Mononuclear cell (primary cell): ENCODE data around the gene ATP8A2. TPM values are rescaled to one million over a fixed set of nuclear protein-coding genes. Genes with fewer than 3 reads are reported as not detected.
"Not testable (repeated sequence)": the region's sequence is repeated elsewhere in the genome, so short reads cannot be mapped to it uniquely, and the experiment has no call there.

ENCODE experiments used
- H3K27me3 ChIP-seq: 2 replicates; pipeline ENCODE4 v1.6.0; 2011; ENCODE audit warnings: low read length, control low read depth; ENCODE audit not compliant: insufficient read depth
- H3K4me1 ChIP-seq: 2 replicates; pipeline ENCODE4 v1.5.1; 2011; ENCODE audit warnings: mild to moderate bottlenecking, low read length, control low read depth; ENCODE audit not compliant: insufficient read depth
- H3K4me3 ChIP-seq: 2 replicates; pipeline ENCODE4 v1.5.1; 2011; ENCODE audit warnings: mild to moderate bottlenecking, low read length, moderate library complexity
- H3K9me3 ChIP-seq: 2 replicates; pipeline ENCODE4 v1.5.1; 2011; ENCODE audit warnings: low read depth, mild to moderate bottlenecking, control low read depth, low read length
- total RNA-seq: library from RNA; depleted of rRNA; stranded (reverse); fragments of >200 nt; gene quantifications from one replicate; pipeline ENCODE4 v1.2.3, GENCODE V29; 2012

Gene ATP8A2
- total RNA-seq, 1 donor, result 0.21 TPM

- H3K9me3 ChIP-seq, result no peaks in the 10 kb centered on the region
- H3K4me1 ChIP-seq, result no peaks in the 10 kb centered on the region
- H3K4me3 ChIP-seq, result no peak overlapping the region
- H3K27me3 ChIP-seq, result no peaks in the 10 kb centered on the region
Measured at GRCh38 chr13:25946321-25946720, 574.5 kb downstream of the ATP8A2 start.

GRCh38 chr13:25948910-25949309 is 577.1 kb downstream of the ATP8A2 start:
- H3K4me3 ChIP-seq, result no peak overlapping the region
- no peaks in the 10 kb centered on the region for H3K4me1 ChIP-seq
- H3K9me3 ChIP-seq, result no peaks in the 10 kb centered on the region
- no peaks in the 10 kb centered on the region for H3K27me3 ChIP-seq

- Histone ChIP-seq H3K4me1 (no peaks in the 10 kb centered on the region), H3K4me3 (no peak overlapping the region), H3K27me3 (no peaks in the 10 kb centered on the region), H3K9me3 (no peaks in the 10 kb centered on the region)
Measured at GRCh38 chr13:25951831-25952230, 580.1 kb downstream of the ATP8A2 start.

GRCh38 chr13:25954080-25954479 is 582.3 kb downstream of the ATP8A2 start:
- not testable (repeated sequence) for H3K4me3 ChIP-seq, H3K9me3 ChIP-seq, H3K4me1 ChIP-seq, H3K27me3 ChIP-seq

- H3K9me3 ChIP-seq, H3K4me1 ChIP-seq, H3K4me3 ChIP-seq, H3K27me3 ChIP-seq: not testable (repeated sequence)
Measured at GRCh38 chr13:25954943-25955342, 583.2 kb downstream of the ATP8A2 start.

- Histone ChIP-seq H3K27me3 (no peaks in the 10 kb centered on the region), H3K4me3 (no peak overlapping the region), H3K9me3 (no peaks in the 10 kb centered on the region), H3K4me1 (no peaks in the 10 kb centered on the region)
Measured at GRCh38 chr13:25958986-25959385, 587.2 kb downstream of the ATP8A2 start.

- Histone ChIP-seq H3K27me3 (no peaks in the 10 kb centered on the region), H3K4me3 (no peak overlapping the region), H3K4me1 (no peaks in the 10 kb centered on the region), H3K9me3 (no peaks in the 10 kb centered on the region)
Measured at GRCh38 chr13:25961294-25961693, 589.5 kb downstream of the ATP8A2 start.

- no peak overlapping the region for H3K4me3 ChIP-seq
- H3K27me3 ChIP-seq, result no peaks in the 10 kb centered on the region
- H3K4me1 ChIP-seq, result no peaks in the 10 kb centered on the region
Measured at GRCh38 chr13:25963674-25964073, 591.9 kb downstream of the ATP8A2 start.

GRCh38 chr13:25965596-25965995 is 593.8 kb downstream of the ATP8A2 start:
- Histone ChIP-seq H3K9me3 (no peaks in the 10 kb centered on the region), H3K4me3 (no peak overlapping the region), H3K4me1 (no peaks in the 10 kb centered on the region), H3K27me3 (no peaks in the 10 kb centered on the region)

More at GRCh38 chr13:25963674-25964073, 591.9 kb downstream of the ATP8A2 start:
- H3K9me3 ChIP-seq, result no peaks in the 10 kb centered on the region

GRCh38 chr13:25966086-25966485 is 594.3 kb downstream of the ATP8A2 start:
- H3K4me3 ChIP-seq, result no peak overlapping the region
- no peaks in the 10 kb centered on the region for H3K27me3 ChIP-seq
- no peaks in the 10 kb centered on the region for H3K4me1 ChIP-seq
- H3K9me3 ChIP-seq, result no peaks in the 10 kb centered on the region

GRCh38 chr13:25967144-25967543 is 595.4 kb downstream of the ATP8A2 start:
- H3K27me3 ChIP-seq, result no peaks in the 10 kb centered on the region
- no peak overlapping the region for H3K4me3 ChIP-seq
- no peaks in the 10 kb centered on the region for H3K9me3 ChIP-seq
- H3K4me1 ChIP-seq, result no peaks in the 10 kb centered on the region

- no peaks in the 10 kb centered on the region for H3K9me3 ChIP-seq
- H3K27me3 ChIP-seq, result no peaks in the 10 kb centered on the region
- peaks cover 5% of the 10 kb centered on the region for H3K4me1 ChIP-seq
- H3K4me3 ChIP-seq, result no peak overlapping the region
Measured at GRCh38 chr13:25971047-25971446, 599.3 kb downstream of the ATP8A2 start.

GRCh38 chr13:25971459-25972145 is 599.8 kb downstream of the ATP8A2 start:
- Histone ChIP-seq H3K4me3 (no peak overlapping the region), H3K9me3 (no peaks in the 10 kb centered on the region), H3K4me1 (peaks cover 5% of the 10 kb centered on the region), H3K27me3 (no peaks in the 10 kb centered on the region)

- peaks cover 5% of the 10 kb centered on the region for H3K4me1 ChIP-seq
- no peak overlapping the region for H3K4me3 ChIP-seq
- H3K27me3 ChIP-seq, result peaks cover 6% of the 10 kb centered on the region
- no peaks in the 10 kb centered on the region for H3K9me3 ChIP-seq
Measured at GRCh38 chr13:25973085-25973484, 601.3 kb downstream of the ATP8A2 start.

- no peak overlapping the region for H3K4me3 ChIP-seq
- peaks cover 5% of the 10 kb centered on the region for H3K4me1 ChIP-seq
- no peaks in the 10 kb centered on the region for H3K9me3 ChIP-seq
Measured at GRCh38 chr13:25973576-25973975, 601.8 kb downstream of the ATP8A2 start.

GRCh38 chr13:25977216-25977615 is 605.4 kb downstream of the ATP8A2 start:
- Histone ChIP-seq H3K27me3 (peaks cover 6% of the 10 kb centered on the region), H3K4me3 (no peak overlapping the region), H3K9me3 (no peaks in the 10 kb centered on the region), H3K4me1 (peaks cover 5% of the 10 kb centered on the region)

More at GRCh38 chr13:25973576-25973975, 601.8 kb downstream of the ATP8A2 start:
- H3K27me3 ChIP-seq, result peaks cover 6% of the 10 kb centered on the region
